Measurements from ENCODE around the gene PIGZ. TPM values are rescaled to one million over a fixed set of nuclear protein-coding genes. Genes with fewer than 3 reads are reported as not detected.

PIGZ gene
- total RNA-seq, 1 experiment from 2014 or later, result 5.1 TPM

- POLR2A ChIA-PET, result no interaction called here
- no peak for TF ChIP-seq CTCF (IDR thresholded peaks at IDR 0.05; ENCODE audit: insufficient read depth in 1 of 2, low read depth in 1 of 2, low read length in 1 of 2, severe bottlenecking in 1 of 2, unreplicated experiment in 1 of 2)
- Mint-ChIP-seq H3K4me1 (ENCODE audit: low read depth, unreplicated experiment) (no peaks in the 10 kb centered on the region), H3K4me3 (ENCODE audit: unreplicated experiment) (no peak overlapping the region), H3K9me3 (ENCODE audit: unreplicated experiment) (no peaks in the 10 kb centered on the region), H3K27ac (ENCODE audit: unreplicated experiment) (no peak overlapping the region), H3K27me3 (ENCODE audit: insufficient read depth, unreplicated experiment) (no peaks in the 10 kb centered on the region), H3K36me3 (ENCODE audit: insufficient read depth, unreplicated experiment) (peaks cover 11% of the 10 kb centered on the region)
- peaks cover under 1% of the 10 kb centered on the region; the same call in 1 of the 2 replicates for H3K9me3 ChIP-seq
- BruUV-seq (replicated peaks), result TSS peak; percentile 10
- intact Hi-C loops (cut with micrococcal nuclease; ENCODE audit: unreplicated experiment), result no loop called here
- H3K4me1 ChIP-seq, result no peaks in the 10 kb centered on the region
- H3K36me3 ChIP-seq (ENCODE audit: control insufficient read depth, insufficient read depth, low read length), result no peaks in the 10 kb centered on the region
- no peak overlapping the region for H3K4me3 ChIP-seq (ENCODE audit: low read depth, low read length)
- CTCF ChIA-PET, result no interaction called here
- H3K27me3 ChIP-seq (replicated peaks; ENCODE audit: control insufficient read depth, insufficient read depth, low read length), result no peaks in the 10 kb centered on the region
- DNase-seq, result no peak
These were observed 17.3 kb downstream of the PIGZ start for GRCh38 chr3:196951371-196951770.

- Mint-ChIP-seq H3K27me3 (ENCODE audit: insufficient read depth, unreplicated experiment) (no peaks in the 10 kb centered on the region), H3K4me3 (ENCODE audit: unreplicated experiment) (no peak overlapping the region), H3K36me3 (ENCODE audit: insufficient read depth, unreplicated experiment) (peaks cover 8% of the 10 kb centered on the region), H3K27ac (ENCODE audit: unreplicated experiment) (no peak overlapping the region), H3K4me1 (ENCODE audit: low read depth, unreplicated experiment) (no peaks in the 10 kb centered on the region), H3K9me3 (ENCODE audit: unreplicated experiment) (no peaks in the 10 kb centered on the region)
- no TSS peak for BruUV-seq (replicated peaks)
- no peak for TF ChIP-seq CTCF (IDR thresholded peaks at IDR 0.05; ENCODE audit: insufficient read depth in 1 of 2, low read depth in 1 of 2, low read length in 1 of 2, severe bottlenecking in 1 of 2, unreplicated experiment in 1 of 2)
- intact Hi-C loops (cut with micrococcal nuclease; ENCODE audit: unreplicated experiment), result no loop called here
- POLR2A ChIA-PET, result no interaction called here
- Histone ChIP-seq H3K4me3 (ENCODE audit: low read depth, low read length) (no peak overlapping the region), H3K4me1 (no peaks in the 10 kb centered on the region), H3K9me3 (no peaks in the 10 kb centered on the region), H3K36me3 (ENCODE audit: control insufficient read depth, insufficient read depth, low read length) (no peaks in the 10 kb centered on the region), H3K27me3 (replicated peaks; ENCODE audit: control insufficient read depth, insufficient read depth, low read length) (no peaks in the 10 kb centered on the region)
- CTCF ChIA-PET, result no interaction called here
- no peak for DNase-seq
These were observed 18.9 kb downstream of the PIGZ start for GRCh38 chr3:196949750-196950149.

DNA sequence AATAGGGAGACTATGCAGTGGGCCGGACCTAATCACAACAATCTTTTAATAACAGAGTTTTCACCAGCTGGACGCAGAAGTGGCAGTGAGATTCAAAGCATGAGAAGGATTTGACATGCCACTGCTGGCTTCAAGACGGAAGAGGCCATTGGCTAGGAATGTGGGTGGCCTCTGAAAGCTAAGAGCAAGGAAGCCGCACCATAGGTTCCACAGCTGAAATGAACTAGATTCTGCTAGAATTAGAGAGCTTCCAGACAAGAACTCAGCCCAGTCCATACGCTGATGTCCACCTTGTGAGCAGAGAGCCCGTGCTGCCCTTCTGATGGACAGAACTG, 19.4 kb downstream of the PIGZ start:
- H3K36me3 Mint-ChIP-seq (ENCODE audit: insufficient read depth, unreplicated experiment), result peaks cover 11% of the 10 kb centered on the region
- no peaks in the 10 kb centered on the region for H3K4me1 ChIP-seq
- ChIA-PET CTCF (interaction anchor here (0.6 to 1.6 kb wide), 2 partner anchors 21 to 26 kb away, joined by 9 to 14 read pairs; no protein-coding TSS in a partner anchor), POLR2A (no interaction called here)
- H3K27ac Mint-ChIP-seq (ENCODE audit: unreplicated experiment), result no peak overlapping the region
- intact Hi-C loops (cut with micrococcal nuclease; ENCODE audit: unreplicated experiment), result no loop called here
- H3K36me3 ChIP-seq (ENCODE audit: control insufficient read depth, insufficient read depth, low read length), result no peaks in the 10 kb centered on the region
- DNase-seq, result no peak
- no peak overlapping the region for H3K4me3 ChIP-seq (ENCODE audit: low read depth, low read length)
- no peaks in the 10 kb centered on the region for H3K4me1 Mint-ChIP-seq (ENCODE audit: low read depth, unreplicated experiment)
- no peaks in the 10 kb centered on the region for H3K9me3 Mint-ChIP-seq (ENCODE audit: unreplicated experiment)
- H3K9me3 ChIP-seq, result no peaks in the 10 kb centered on the region
- no peaks in the 10 kb centered on the region for H3K27me3 Mint-ChIP-seq (ENCODE audit: insufficient read depth, unreplicated experiment)
- BruUV-seq (replicated peaks), result no TSS peak
- H3K4me3 Mint-ChIP-seq (ENCODE audit: unreplicated experiment), result no peak overlapping the region
- no peak for TF ChIP-seq CTCF (IDR thresholded peaks at IDR 0.05; ENCODE audit: insufficient read depth in 1 of 2, low read depth in 1 of 2, low read length in 1 of 2, severe bottlenecking in 1 of 2, unreplicated experiment in 1 of 2)
- H3K27me3 ChIP-seq (replicated peaks; ENCODE audit: control insufficient read depth, insufficient read depth, low read length), result no peaks in the 10 kb centered on the region
